Activated CD8-positive, alpha-beta T cell treated with anti-CD3 and anti-CD28 coated beads for 36 hours (primary cell): ENCODE data around the gene FIBCD1. TPM values are rescaled to one million over a fixed set of nuclear protein-coding genes. Genes with fewer than 3 reads are reported as not detected.

Experiments used
- ATAC-seq: fragments of 200-7000 bp; cut with Tn5 transposase; one replicate; pipeline ENCODE4 v1.10.0; 2021; ENCODE audit warnings: mild to moderate bottlenecking, moderate library complexity
- CTCF ChIA-PET: fragments of 350-600 bp; sonication (Branson Sonifier 250); formaldehyde crosslinking; loops from one replicate; lab custom pipeline; 2021; ENCODE audit warnings: antibody characterized with exemption; lab: Charles Lee
- POLR2A ChIA-PET: fragments of 350-600 bp; sonication (Branson Sonifier 250); formaldehyde crosslinking; loops from one replicate; lab custom pipeline; 2021; ENCODE audit warnings: antibody characterized with exemption; lab: Charles Lee
- DNase-seq: peaks from one replicate; pipeline ENCODE4 v3.0.0-alpha.2; 2020
- H3K27ac Mint-ChIP-seq: one replicate; pipeline ENCODE4 v1.8.0; 2021; ENCODE audit warnings: mild to moderate bottlenecking, mixed read lengths
- H3K27me3 Mint-ChIP-seq: one replicate; pipeline ENCODE4 v1.8.0; 2021; ENCODE audit warnings: mixed read lengths
- H3K36me3 Mint-ChIP-seq: one replicate; pipeline ENCODE4 v1.8.0; 2021; ENCODE audit warnings: low read depth, mixed read lengths
- H3K4me1 Mint-ChIP-seq: one replicate; pipeline ENCODE4 v1.8.0; 2021; ENCODE audit warnings: low read depth, mixed read lengths
- H3K4me3 Mint-ChIP-seq: one replicate; pipeline ENCODE4 v1.8.0; 2021; ENCODE audit warnings: mild to moderate bottlenecking, moderate library complexity, mixed read lengths
- H3K9me3 Mint-ChIP-seq: one replicate; pipeline ENCODE4 v1.8.0; 2021; ENCODE audit warnings: mixed read lengths
- CTCF ChIP-seq: fragments of 200-600 bp; IDR thresholded peaks from one replicate; pipeline ENCODE4 v1.8.0; 2022; ENCODE audit warnings: antibody characterized with exemption, mild to moderate bottlenecking
- intact Hi-C: fragments of 100-400 bp; cut with micrococcal nuclease; formaldehyde crosslinking; loops from one replicate; pipeline ENCODE4 v1.10.0; 2022
- total RNA-seq, 2 experiments: library from RNA; stranded (reverse); gene quantifications; one replicate each; pipeline ENCODE4 v1.2.3, GENCODE V29; 2021

Gene FIBCD1
- total RNA-seq, 2 experiments from 2014 or later, result not detected

GRCh38 chr9:130877300-130877699 lies 61.7 kb downstream of the FIBCD1 start:
- intact Hi-C loops, result no loop called here
- Mint-ChIP-seq H3K4me3 (no peak overlapping the region), H3K36me3 (peaks cover 23% of the 10 kb centered on the region), H3K27ac (no peak overlapping the region), H3K4me1 (no peaks in the 10 kb centered on the region), H3K9me3 (no peaks in the 10 kb centered on the region), H3K27me3 (no peaks in the 10 kb centered on the region)
- no peak for TF ChIP-seq CTCF
- ATAC-seq (no peak), DNase-seq (no peak)
- POLR2A ChIA-PET, result no interaction called here
- CTCF ChIA-PET, result no interaction called here

- Mint-ChIP-seq H3K4me3 (no peak overlapping the region), H3K4me1 (no peaks in the 10 kb centered on the region), H3K9me3 (no peaks in the 10 kb centered on the region), H3K36me3 (peaks cover 19% of the 10 kb centered on the region), H3K27me3 (no peaks in the 10 kb centered on the region), H3K27ac (no peak overlapping the region)
- POLR2A ChIA-PET, result no interaction called here
- intact Hi-C loops, result no loop called here
- TF ChIP-seq CTCF, result no peak
- CTCF ChIA-PET, result no interaction called here
- ATAC-seq (no peak), DNase-seq (no peak)
Measured at GRCh38 chr9:130874783-130875182, 64.3 kb downstream of the FIBCD1 start.

- POLR2A ChIA-PET, result no interaction called here
- H3K9me3 Mint-ChIP-seq, result no peaks in the 10 kb centered on the region
- no peaks in the 10 kb centered on the region for H3K4me1 Mint-ChIP-seq
- peaks cover 14% of the 10 kb centered on the region for H3K36me3 Mint-ChIP-seq
- no peak for TF ChIP-seq CTCF
- no peak for DNase-seq
- H3K27me3 Mint-ChIP-seq, result no peaks in the 10 kb centered on the region
- ATAC-seq, result no peak
- no peak overlapping the region for H3K27ac Mint-ChIP-seq
- no peak overlapping the region for H3K4me3 Mint-ChIP-seq
- CTCF ChIA-PET, result no interaction called here
- intact Hi-C loops, result no loop called here
Measured at GRCh38 chr9:130873966-130874365, 65.1 kb downstream of the FIBCD1 start.

GRCh38 chr9:130872912-130873503 lies 66.0 kb downstream of the FIBCD1 start:
- Mint-ChIP-seq H3K4me3 (no peak overlapping the region), H3K27ac (no peak overlapping the region), H3K36me3 (peaks cover 16% of the 10 kb centered on the region), H3K4me1 (no peaks in the 10 kb centered on the region), H3K27me3 (no peaks in the 10 kb centered on the region), H3K9me3 (no peaks in the 10 kb centered on the region)
- TF ChIP-seq CTCF, result no peak
- ATAC-seq (no peak), DNase-seq (no peak)
- intact Hi-C loops, result no loop called here
- ChIA-PET CTCF (no interaction called here), POLR2A (no interaction called here)

- Mint-ChIP-seq H3K36me3 (peaks cover 16% of the 10 kb centered on the region), H3K9me3 (no peaks in the 10 kb centered on the region), H3K4me1 (no peaks in the 10 kb centered on the region), H3K27ac (no peak overlapping the region), H3K4me3 (no peak overlapping the region), H3K27me3 (no peaks in the 10 kb centered on the region)
- DNase-seq (no peak), ATAC-seq (no peak)
- ChIA-PET POLR2A (no interaction called here), CTCF (interaction anchor here (1.0 to 3.9 kb wide), 3 partner anchors 172 to 174 kb away, joined by 3 to 20 read pairs (median 4); no protein-coding TSS in a partner anchor)
- TF ChIP-seq CTCF, result no peak
- intact Hi-C loops, result no loop called here
Measured at GRCh38 chr9:130872508-130872907, 66.5 kb downstream of the FIBCD1 start.
